SK-N-MC (cell line): ENCODE measurements around the gene ADAMTS1.
A peak's percentile ranks its signal among the peaks of the same experiment; 100 is the strongest.

Experiments used
- DNase-seq: peaks from one replicate; pipeline ENCODE4 v3.0.0-alpha.2; 2011; ENCODE audit warnings: low read depth, low spot score
- H3K27ac ChIP-seq: fragments of 200-600 bp; sonication (generic); 2 replicates; pipeline ENCODE4 v1.5.1; 2016; ENCODE audit warnings: mixed run types
- H3K36me3 ChIP-seq: fragments of 200-600 bp; sonication (generic); 2 replicates; pipeline ENCODE4 v1.6.1; 2017; ENCODE audit warnings: antibody characterized with exemption, low read length, mixed read lengths; ENCODE audit not compliant: insufficient read depth
- H3K4me3 ChIP-seq: fragments of 200-600 bp; sonication (generic); 2 replicates; pipeline ENCODE4 v1.5.1; 2016
- H3K9ac ChIP-seq: fragments of 200-600 bp; sonication (generic); 2 replicates; pipeline ENCODE4 v1.8.0; 2017; ENCODE audit warnings: mixed run types, mixed read lengths; ENCODE audit not compliant: insufficient read length
- H3K9me3 ChIP-seq: fragments of 200-600 bp; sonication (generic); 2 replicates; pipeline ENCODE4 v1.6.1; 2017; ENCODE audit warnings: low read depth, mild to moderate bottlenecking, antibody characterized with exemption, low read length, moderate library complexity, mixed read lengths
- EZH2 ChIP-seq: fragments of 200-600 bp; sonication (generic); IDR thresholded peaks from one replicate; pipeline ENCODE4 v1.6.1; 2017; ENCODE audit warnings: antibody characterized with exemption
- FOXP2 ChIP-seq: optimal IDR thresholded peaks from 2 replicates; pipeline ENCODE3; 2011; ENCODE audit warnings: mild to moderate bottlenecking, moderate library complexity; ENCODE audit not compliant: insufficient read depth; ENCODE audit errors: extremely low read length, control extremely low read depth
- POLR2AphosphoS5 ChIP-seq: IDR thresholded peaks from 2 replicates; pipeline ENCODE4 v1.6.1; 2012; ENCODE audit warnings: mild to moderate bottlenecking, low read depth, low read length, borderline replicate concordance

The ADAMTS1 gene

DNA sequence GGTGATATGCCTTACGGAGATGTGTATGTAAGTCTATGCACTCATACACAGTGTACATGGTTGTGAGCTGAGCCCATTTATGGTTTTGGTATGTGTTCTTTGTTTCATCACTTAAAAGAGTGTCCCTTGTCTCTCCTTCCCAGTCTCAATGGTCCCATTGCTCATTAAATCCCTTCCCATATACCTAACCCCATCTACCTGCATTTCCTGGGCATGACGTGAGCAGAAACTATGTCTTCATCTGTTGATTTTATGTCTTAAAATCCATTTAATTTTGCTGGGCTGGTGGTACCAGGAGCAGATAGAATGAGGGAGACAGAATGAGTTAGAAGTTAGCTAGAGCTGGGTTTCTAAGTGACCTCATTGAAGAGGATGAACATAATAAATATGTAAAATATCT lies 44.8 kb downstream of the ADAMTS1 start:
- Histone ChIP-seq H3K9ac (peak overlapping the region; percentile 84), H3K4me3 (no peak overlapping the region; the same call in 1 of the 2 replicates), H3K27ac (peak overlapping the region; percentile 98), H3K36me3 (no peaks in the 10 kb centered on the region), H3K9me3 (no peaks in the 10 kb centered on the region)
- no peak for TF ChIP-seq POLR2AphosphoS5
- TF ChIP-seq FOXP2: no peak
- no peak for TF ChIP-seq EZH2
- no peak for DNase-seq

DNA sequence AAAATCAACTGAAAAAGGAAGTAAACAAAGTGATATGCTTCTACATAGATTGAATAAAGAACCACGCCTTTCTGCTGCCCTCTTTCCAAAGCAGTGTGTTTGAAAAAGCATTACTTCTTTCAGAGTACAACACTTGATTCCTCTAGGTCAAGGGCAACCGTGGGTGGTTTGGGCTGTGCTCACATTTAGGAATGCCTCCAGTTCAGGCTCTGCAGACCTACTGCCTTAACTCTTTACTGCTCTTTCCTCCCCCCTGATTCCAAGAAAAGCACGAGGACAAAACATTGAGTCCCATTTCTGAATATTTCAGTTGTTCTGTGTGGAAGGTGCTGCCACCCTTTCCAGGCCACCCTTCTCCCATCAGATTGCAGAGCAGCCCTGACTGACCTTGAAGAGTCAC lies 45.2 kb downstream of the ADAMTS1 start:
- TF ChIP-seq POLR2AphosphoS5 (no peak), EZH2 (no peak), FOXP2 (no peak)
- no peak overlapping the region for H3K9ac ChIP-seq
- peak overlapping the region; percentile 98; the same call in 1 of the 2 replicates for H3K27ac ChIP-seq
- H3K4me3 ChIP-seq: no peak overlapping the region
- H3K9me3 ChIP-seq: no peaks in the 10 kb centered on the region
- H3K36me3 ChIP-seq: no peaks in the 10 kb centered on the region
- no peak for DNase-seq

DNA sequence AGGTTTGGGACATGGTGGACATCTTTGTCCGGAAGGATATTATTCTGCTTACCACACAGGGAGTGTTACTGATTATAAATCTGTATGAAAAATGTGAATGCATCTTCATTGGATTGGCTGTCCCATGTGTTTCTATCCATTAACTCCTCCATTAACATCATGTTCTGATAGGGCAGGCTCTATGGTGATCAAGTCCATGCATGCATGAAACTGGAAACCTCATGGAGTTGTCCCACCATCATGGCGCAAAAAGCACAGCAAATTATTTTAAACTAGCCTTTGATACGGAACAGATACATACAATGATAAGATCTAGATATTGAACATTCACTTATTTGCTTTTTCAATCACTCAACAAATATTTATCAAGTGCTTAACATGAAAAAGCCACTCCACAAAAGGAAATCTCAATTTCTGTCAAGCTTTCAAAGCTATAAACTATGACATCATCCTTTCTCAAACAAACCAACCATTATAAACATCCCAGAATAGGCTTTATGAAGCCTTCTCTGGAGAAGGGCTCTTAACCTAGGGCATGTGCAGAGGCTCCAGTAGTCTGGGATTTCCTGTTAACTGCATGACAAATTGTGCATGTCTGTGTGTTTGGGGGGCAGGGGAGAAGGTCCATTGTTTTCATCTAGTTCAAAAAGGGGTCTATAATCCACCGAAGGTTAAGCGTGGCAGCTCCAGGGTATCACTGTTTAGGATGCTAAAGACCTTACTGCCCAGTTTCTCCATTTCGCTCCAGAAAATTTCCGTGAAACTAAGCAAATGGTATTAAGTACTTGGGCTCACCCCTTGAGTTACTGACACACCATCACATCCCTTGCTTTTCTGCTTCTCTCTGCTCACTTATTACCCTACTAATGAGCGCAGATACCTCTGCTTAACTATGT lies 46.1 kb downstream of the ADAMTS1 start:
- Histone ChIP-seq H3K4me3 (no peak overlapping the region), H3K9me3 (no peaks in the 10 kb centered on the region), H3K36me3 (no peaks in the 10 kb centered on the region), H3K27ac (no peak overlapping the region), H3K9ac (no peak overlapping the region)
- peak; percentile 44 for DNase-seq
- no peak for TF ChIP-seq FOXP2

DNA sequence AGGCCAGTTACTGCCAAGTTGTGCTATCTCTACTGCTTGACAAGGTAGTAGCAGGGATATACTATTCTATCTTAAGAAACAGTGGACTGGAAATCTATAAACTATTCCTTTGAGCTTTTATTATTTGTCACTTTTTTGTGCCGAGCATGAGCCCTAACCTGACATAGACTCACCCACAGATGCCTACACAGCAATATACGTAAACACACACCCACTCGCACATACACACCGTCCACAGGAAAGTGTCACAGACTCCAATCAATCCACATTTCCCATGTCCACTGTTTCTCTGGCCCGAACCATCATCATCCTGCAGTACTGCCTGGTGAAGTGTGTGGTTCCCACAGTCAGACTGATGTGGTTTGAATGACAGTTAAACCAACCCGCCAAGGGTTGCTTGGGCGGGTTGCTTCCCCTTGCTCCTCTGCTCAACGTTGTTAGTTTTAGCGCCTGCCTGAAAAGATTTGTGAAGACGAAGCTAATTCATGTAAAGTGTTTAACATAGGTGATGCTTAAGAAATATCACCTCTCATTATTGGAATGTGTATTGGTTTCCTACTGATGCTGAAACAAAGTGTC lies 47.2 kb downstream of the ADAMTS1 start:
- Histone ChIP-seq H3K27ac (no peak overlapping the region), H3K9ac (no peak overlapping the region), H3K36me3 (no peaks in the 10 kb centered on the region), H3K4me3 (no peak overlapping the region), H3K9me3 (no peaks in the 10 kb centered on the region)
- no peak for TF ChIP-seq FOXP2
- TF ChIP-seq EZH2: no peak
- DNase-seq: no peak

DNA sequence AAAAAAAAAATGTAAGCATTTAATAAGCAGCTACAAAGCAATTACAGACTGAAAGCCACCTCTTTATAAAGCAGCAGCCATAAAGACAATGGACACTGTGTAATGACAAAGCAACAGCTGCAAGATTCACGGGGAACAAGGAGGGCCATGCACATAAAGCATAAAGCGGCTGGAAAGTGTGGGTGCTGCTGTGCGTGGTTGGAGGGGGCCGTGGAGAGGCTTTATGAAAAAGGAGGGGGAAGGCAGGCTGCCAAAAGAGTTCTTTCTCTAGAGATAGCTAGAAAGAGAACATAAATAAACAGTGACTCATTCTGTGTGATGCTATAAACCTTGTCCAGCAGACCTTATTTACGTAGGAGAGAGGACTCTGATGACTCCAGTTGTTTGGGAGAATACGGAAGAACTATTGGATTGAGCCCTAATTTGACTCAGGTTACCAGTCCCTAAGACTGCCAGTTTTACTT lies 49.3 kb downstream of the ADAMTS1 start:
- no peak for DNase-seq
- Histone ChIP-seq H3K9me3 (no peaks in the 10 kb centered on the region), H3K27ac (no peak overlapping the region), H3K36me3 (no peaks in the 10 kb centered on the region), H3K4me3 (no peak overlapping the region), H3K9ac (no peak overlapping the region)
- no peak for TF ChIP-seq POLR2AphosphoS5
- TF ChIP-seq FOXP2: no peak
- TF ChIP-seq EZH2: no peak

DNA sequence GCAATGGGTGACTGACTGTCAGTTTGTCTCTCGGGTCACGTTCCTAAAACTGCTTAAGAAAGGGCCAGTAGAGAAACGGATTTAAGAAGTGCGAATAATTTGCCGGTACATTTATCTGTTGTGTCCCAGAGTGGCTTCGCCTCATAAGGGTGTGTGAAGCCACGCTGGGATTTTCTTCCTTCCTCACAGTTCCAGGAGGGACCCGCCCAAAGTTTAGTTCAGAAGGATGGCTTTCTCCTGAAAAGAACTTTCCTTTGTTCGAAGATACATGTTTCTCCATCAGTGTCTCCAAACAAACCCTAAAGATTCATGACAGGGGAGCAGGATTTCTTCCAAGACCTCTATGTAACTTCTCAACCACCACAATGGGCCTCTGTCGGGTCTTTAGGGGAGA lies 49.8 kb downstream of the ADAMTS1 start:
- Histone ChIP-seq H3K9me3 (no peaks in the 10 kb centered on the region), H3K27ac (no peak overlapping the region), H3K36me3 (no peaks in the 10 kb centered on the region), H3K9ac (no peak overlapping the region), H3K4me3 (no peak overlapping the region)
- no peak for DNase-seq
- no peak for TF ChIP-seq EZH2
- TF ChIP-seq FOXP2: no peak
- no peak for TF ChIP-seq POLR2AphosphoS5

DNA sequence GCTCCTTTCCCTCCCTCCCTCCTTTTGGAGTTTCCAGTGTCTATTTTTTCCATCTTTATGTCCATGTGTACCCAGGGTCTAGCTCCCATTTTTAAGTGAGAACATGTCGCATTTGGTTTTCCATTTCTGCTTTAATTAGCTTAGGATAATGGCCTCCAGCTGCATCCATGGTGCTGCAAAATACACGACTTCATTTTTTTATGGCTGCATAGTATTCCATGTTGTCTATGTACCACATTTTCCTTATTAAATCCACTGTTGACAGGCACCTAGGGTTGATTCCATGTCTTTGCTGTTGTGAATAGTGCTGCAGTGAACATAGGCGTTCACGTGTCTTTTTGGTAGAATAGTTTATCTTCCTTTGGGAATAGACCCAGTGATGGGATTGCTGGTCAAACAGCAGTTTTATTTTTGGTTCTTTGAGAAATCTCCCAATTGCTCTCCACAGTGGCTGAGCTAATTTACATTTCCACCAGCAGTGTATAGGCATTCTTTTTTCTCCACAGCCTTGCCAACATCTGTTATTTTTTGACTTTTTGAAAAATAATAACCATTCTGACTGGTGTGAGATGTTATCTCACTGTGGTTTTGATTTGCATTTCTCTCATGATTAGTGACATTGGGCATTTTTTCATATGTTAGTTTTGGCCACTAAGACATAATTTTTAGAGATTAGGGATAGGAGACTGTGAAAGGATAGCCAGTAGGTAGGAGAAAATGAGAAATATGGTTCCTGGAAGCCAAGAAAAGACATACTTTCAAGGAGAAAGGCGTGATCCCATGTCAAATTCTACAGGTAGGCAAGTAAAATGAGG lies 50.4 kb downstream of the ADAMTS1 start:
- Histone ChIP-seq H3K36me3 (no peaks in the 10 kb centered on the region), H3K9me3 (no peaks in the 10 kb centered on the region), H3K9ac (no peak overlapping the region), H3K4me3 (no peak overlapping the region), H3K27ac (no peak overlapping the region)
- DNase-seq: no peak
- TF ChIP-seq POLR2AphosphoS5 (no peak), EZH2 (no peak), FOXP2 (no peak)

DNA sequence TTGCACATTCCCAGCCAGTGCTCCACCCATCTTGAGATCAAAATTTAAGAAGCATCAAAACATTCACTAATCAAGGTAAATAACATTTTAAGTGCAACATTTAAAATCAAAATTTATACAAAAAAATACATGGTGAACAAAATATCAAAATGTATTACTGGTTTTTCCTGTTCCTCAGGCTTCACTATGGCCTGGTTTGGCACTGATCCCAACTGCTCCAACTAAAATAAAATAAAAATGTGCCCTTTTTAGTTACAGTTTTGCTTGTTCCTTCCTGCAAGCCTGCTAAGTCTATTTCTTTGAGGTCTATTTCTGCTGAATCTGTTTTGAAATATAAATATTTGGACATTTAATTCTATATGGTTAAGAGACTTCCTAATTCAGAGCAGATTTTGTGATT lies 54.9 kb downstream of the ADAMTS1 start:
- no peaks in the 10 kb centered on the region for H3K36me3 ChIP-seq
- TF ChIP-seq POLR2AphosphoS5 (no peak), EZH2 (no peak), FOXP2 (no peak)
- H3K27ac ChIP-seq: peak overlapping the region; percentile 87
- H3K9me3 ChIP-seq: no peaks in the 10 kb centered on the region
- H3K4me3 ChIP-seq: no peak overlapping the region
- H3K9ac ChIP-seq: no peak overlapping the region
- no peak for DNase-seq
